GM12891 (cell line): ENCODE data around the gene TAPBPL.

Experiments
- POLR2A ChIP-seq: IDR thresholded peaks from 2 replicates; pipeline ENCODE4 v1.6.1; 2011; ENCODE audit warnings: low read depth, low read length, control low read depth
- POLR2AphosphoS5 ChIP-seq: IDR thresholded peaks from 2 replicates; pipeline ENCODE4 v1.6.1; 2011; ENCODE audit warnings: low read depth, low read length, control low read depth
- POU2F2 ChIP-seq: IDR thresholded peaks from 2 replicates; pipeline ENCODE4 v1.6.1; 2011; ENCODE audit warnings: low read depth, mild to moderate bottlenecking, control low read depth, low read length, moderate library complexity
- SPI1 ChIP-seq: IDR thresholded peaks from 2 replicates; pipeline ENCODE4 v1.6.1; 2011; ENCODE audit warnings: low read depth, low read length, control low read depth
- TAF1 ChIP-seq: IDR thresholded peaks from 2 replicates; pipeline ENCODE4 v1.6.1; 2011; ENCODE audit warnings: low read depth, low read length, control low read depth

DNA sequence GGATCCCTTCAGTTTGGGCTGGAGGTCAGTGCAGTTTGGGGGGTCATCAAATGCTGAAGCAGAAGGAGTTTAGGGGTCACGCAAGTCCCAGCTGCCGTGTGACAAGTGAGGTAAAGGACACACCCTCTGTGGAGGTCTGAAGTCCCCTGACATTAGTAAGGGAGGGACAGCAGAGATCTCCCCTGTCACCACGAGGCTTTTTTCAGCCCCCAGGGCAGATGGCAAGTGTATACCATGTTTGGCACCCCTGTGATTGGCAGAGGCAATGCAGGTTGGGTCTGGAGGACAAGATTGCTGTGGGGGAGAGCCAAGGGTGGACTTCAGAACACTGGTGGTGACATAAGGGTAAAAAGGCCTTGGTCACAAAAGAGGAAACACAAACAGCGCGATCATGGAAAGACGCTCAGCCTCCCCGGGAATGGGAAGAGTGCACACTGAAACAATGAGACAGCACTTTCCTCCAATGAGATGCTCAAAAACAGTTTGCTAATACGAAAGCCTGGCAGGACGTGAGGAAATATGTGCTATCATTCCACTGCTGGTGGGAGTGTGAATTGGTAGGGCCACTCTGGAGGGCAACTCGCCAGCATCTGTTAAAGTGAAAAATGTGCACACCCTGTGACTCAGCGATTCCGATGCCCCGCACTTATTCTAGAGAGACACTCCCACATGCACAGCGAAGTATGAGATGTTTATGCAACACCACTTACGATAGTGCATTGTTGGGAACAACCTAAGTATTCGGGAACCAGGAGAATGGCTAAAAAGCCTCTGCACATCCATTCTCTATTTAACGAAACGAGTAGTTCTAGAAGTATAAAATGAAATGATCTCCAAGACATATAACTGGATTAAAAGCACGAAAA, 21.5 kb upstream of the TAPBPL start:
- TF ChIP-seq POLR2A: no peak
- no peak for TF ChIP-seq TAF1
- no peak for TF ChIP-seq SPI1
- no peak for TF ChIP-seq POLR2AphosphoS5
- no peak for TF ChIP-seq POU2F2
